LNCaP clone FGC (cell line): ENCODE data around the gene MPP4.
A peak's percentile ranks its signal among the peaks of the same experiment; 100 is the strongest.

Experiments
- DNase-seq: peaks from one replicate; pipeline ENCODE4 v3.0.0-alpha.2; 2011; ENCODE audit warnings: low read depth
- H3K4me3 ChIP-seq: 2 replicates; pipeline ENCODE4 v1.5.1; 2011; ENCODE audit warnings: mild to moderate bottlenecking, low read depth, low read length, control low read depth
- CTCF ChIP-seq: IDR thresholded peaks from 2 replicates; pipeline ENCODE4 v1.5.1; 2012; ENCODE audit warnings: mild to moderate bottlenecking; ENCODE audit not compliant: control insufficient read depth, insufficient read depth; ENCODE audit errors: extremely low read depth

Gene MPP4

GRCh38 chr2:201653221-201653620 lies 45.2 kb downstream of the MPP4 start:
- no peak overlapping the region for H3K4me3 ChIP-seq
- no peak for DNase-seq
- no peak for TF ChIP-seq CTCF

GRCh38 chr2:201649442-201649841 lies 49.0 kb downstream of the MPP4 start:
- no peak overlapping the region for H3K4me3 ChIP-seq
- no peak for DNase-seq
- TF ChIP-seq CTCF = no peak

- no peak for TF ChIP-seq CTCF
- DNase-seq = no peak
- H3K4me3 ChIP-seq = no peak overlapping the region
These were observed 51.0 kb downstream of the MPP4 start for GRCh38 chr2:201647431-201647830.

GRCh38 chr2:201644001-201644400 lies 54.4 kb downstream of the MPP4 start:
- H3K4me3 ChIP-seq = no peak overlapping the region; the same call in 1 of the 2 replicates
- no peak for DNase-seq
- no peak for TF ChIP-seq CTCF

- DNase-seq = no peak
- TF ChIP-seq CTCF = peak; percentile 19
These were observed 55.1 kb downstream of the MPP4 start, which contains the start of gene TMEM237 for GRCh38 chr2:201643216-201643890. TMEM237 (minus strand) TSS chr2:201643503; CDS start chr2:201643400, 103 bp downstream.

GRCh38 chr2:201642579-201643215 lies 55.7 kb downstream of the MPP4 start:
- TF ChIP-seq CTCF = no peak
- peak overlapping the region; percentile 74 for H3K4me3 ChIP-seq
- peak; percentile 13 for DNase-seq

More at GRCh38 chr2:201643216-201643890, 55.1 kb downstream of the MPP4 start, which contains the start of gene TMEM237:
- peak within 1 kb of the TSS; percentile 74 for H3K4me3 ChIP-seq

- no peak for TF ChIP-seq CTCF
- peak overlapping the region; percentile 74 for H3K4me3 ChIP-seq
- peak; percentile 15 for DNase-seq
These were observed 56.3 kb downstream of the MPP4 start for GRCh38 chr2:201642086-201642578.
